GM23338 (cell line): Measurements from ENCODE around the gene PGS1. TPM values are rescaled to one million over a fixed set of nuclear protein-coding genes. Genes with fewer than 3 reads are reported as not detected.
A peak's percentile ranks its signal among the peaks of the same experiment; 100 is the strongest.

Experiments used
- ATAC-seq: fragments of 200-7000 bp; cut with Tn5 transposase; 3 replicates; pipeline ENCODE4 v1.9.1; 2020
- DNase-seq: peaks from one replicate; pipeline ENCODE4 v3.0.0-alpha.2; 2015; ENCODE audit warnings: low spot score
- H2AFZ ChIP-seq: fragments of 200-600 bp; sonication (generic); 2 replicates; pipeline ENCODE4 v1.8.0; 2016; ENCODE audit warnings: antibody characterized with exemption, mild to moderate bottlenecking, moderate library complexity
- H3F3A ChIP-seq: fragments of 200-600 bp; sonication (generic); replicated peaks from 2 replicates; pipeline ENCODE4 v1.8.0; 2017; ENCODE audit warnings: antibody characterized with exemption, mixed run types, low read depth
- H3K27ac ChIP-seq: fragments of 200-600 bp; sonication (generic); 2 replicates; pipeline ENCODE4 v1.6.1; 2016; ENCODE audit warnings: low read depth
- H3K27me3 ChIP-seq: fragments of 200-600 bp; sonication (generic); 2 replicates; pipeline ENCODE4 v1.8.0; 2016; ENCODE audit warnings: mild to moderate bottlenecking, mixed run types, moderate library complexity; ENCODE audit not compliant: insufficient read depth
- H3K36me3 ChIP-seq: fragments of 200-600 bp; sonication (generic); 2 replicates; pipeline ENCODE4 v1.8.0; 2016; ENCODE audit warnings: mild to moderate bottlenecking; ENCODE audit not compliant: insufficient read depth
- H3K4me1 ChIP-seq: fragments of 200-600 bp; sonication (generic); 2 replicates; pipeline ENCODE4 v1.8.0; 2016; ENCODE audit warnings: mild to moderate bottlenecking, moderate library complexity; ENCODE audit not compliant: insufficient read depth
- H3K4me2 ChIP-seq: fragments of 200-600 bp; sonication (generic); 2 replicates; pipeline ENCODE4 v1.7.1; 2017; ENCODE audit warnings: mixed run types
- H3K4me3 ChIP-seq: fragments of 200-600 bp; sonication (generic); 2 replicates; pipeline ENCODE4 v1.6.1; 2016; ENCODE audit warnings: mixed run types
- H3K79me2 ChIP-seq: fragments of 200-600 bp; sonication (generic); replicated peaks from 2 replicates; pipeline ENCODE4 v1.8.0; 2017; ENCODE audit warnings: mild to moderate bottlenecking; ENCODE audit not compliant: insufficient read depth
- H3K9me2 ChIP-seq: fragments of 200-600 bp; sonication (generic); 2 replicates; pipeline ENCODE4 v1.8.0; 2017; ENCODE audit not compliant: insufficient read depth
- H4K20me1 ChIP-seq: fragments of 200-600 bp; sonication (generic); replicated peaks from 2 replicates; pipeline ENCODE4 v1.8.0; 2017; ENCODE audit warnings: mild to moderate bottlenecking; ENCODE audit not compliant: insufficient read depth
- H3K27ac Mint-ChIP-seq: 2 replicates; pipeline ENCODE4 v1.8.0; 2020; ENCODE audit warnings: inconsistent platforms, mild to moderate bottlenecking, moderate library complexity, mixed read lengths
- H3K27me3 Mint-ChIP-seq: 3 replicates; pipeline ENCODE4 v1.8.0; 2022; ENCODE audit warnings: low read depth, mild to moderate bottlenecking, moderate library complexity, mixed read lengths, inconsistent platforms; ENCODE audit not compliant: insufficient read depth, poor library complexity
- H3K36me3 Mint-ChIP-seq: 3 replicates; pipeline ENCODE4 v1.8.0; 2021; ENCODE audit warnings: low read depth, mild to moderate bottlenecking, inconsistent platforms, moderate library complexity, mixed read lengths
- H3K4me1 Mint-ChIP-seq: 3 replicates; pipeline ENCODE4 v1.8.0; 2020; ENCODE audit warnings: mild to moderate bottlenecking, inconsistent platforms, mixed read lengths
- H3K4me3 Mint-ChIP-seq: 3 replicates; pipeline ENCODE4 v1.8.0; 2021; ENCODE audit warnings: moderate library complexity, mild to moderate bottlenecking, inconsistent platforms, mixed read lengths
- H3K9me3 Mint-ChIP-seq: 3 replicates; pipeline ENCODE4 v1.8.0; 2020; ENCODE audit warnings: moderate library complexity, mild to moderate bottlenecking, inconsistent platforms, mixed read lengths
- CREB1 ChIP-seq: fragments of 250-450 bp; sonication (Bioruptor Pico); IDR thresholded peaks from 2 replicates; pipeline ENCODE4 v1.5.0; 2020; ENCODE audit warnings: low read depth, mild to moderate bottlenecking, moderate library complexity
- EZH2 ChIP-seq: fragments of 200-600 bp; sonication (generic); IDR thresholded peaks from one replicate; pipeline ENCODE4 v1.8.0; 2017; ENCODE audit warnings: antibody characterized with exemption, mild to moderate bottlenecking, low read depth; ENCODE audit not compliant: unreplicated experiment
- EZH2phosphoT487 ChIP-seq: fragments of 200-600 bp; sonication (generic); IDR thresholded peaks from one replicate; pipeline ENCODE4 v1.8.1; 2018; ENCODE audit warnings: antibody characterized with exemption; ENCODE audit not compliant: unreplicated experiment
- JUNB ChIP-seq: IDR thresholded peaks from one replicate; pipeline ENCODE4 v1.6.1; 2016; ENCODE audit warnings: antibody characterized with exemption; ENCODE audit not compliant: unreplicated experiment
- NANOG ChIP-seq: IDR thresholded peaks from 2 replicates; pipeline ENCODE4 v1.6.1; 2016; ENCODE audit warnings: antibody characterized with exemption, borderline replicate concordance
- POLR2AphosphoS5 ChIP-seq: IDR thresholded peaks from 2 replicates; pipeline ENCODE4 v1.6.1; 2016; ENCODE audit warnings: antibody characterized with exemption, low read depth
- STAT1 ChIP-seq: IDR thresholded peaks from one replicate; pipeline ENCODE4 v1.6.1; 2016; ENCODE audit warnings: antibody characterized with exemption; ENCODE audit not compliant: unreplicated experiment
- ZNF114 ChIP-seq: fragments of 250-450 bp; sonication (Bioruptor Pico); IDR thresholded peaks from 2 replicates; pipeline ENCODE4 v1.5.0; 2020; ENCODE audit warnings: mild to moderate bottlenecking, moderate library complexity
- ZNF331 ChIP-seq: fragments of 250-450 bp; sonication (Bioruptor Pico); IDR thresholded peaks from 2 replicates; pipeline ENCODE4 v1.5.0; 2020; ENCODE audit warnings: low read depth, mild to moderate bottlenecking, moderate library complexity
- polyA plus RNA-seq: library from polyadenylated mRNA; unstranded; fragments of >200 nt; fragmentation: Nextera tagmentation; extraction: Ambion mirVana; gene quantifications from 2 replicates; pipeline ENCODE4 v1.2.1, GENCODE V29; 2016
- total RNA-seq: library from RNA; depleted of rRNA; stranded (reverse); fragments of >200 nt; shearing (Covaris generic); gene quantifications from 2 replicates; pipeline ENCODE4 v1.2.3, GENCODE V29; 2014
- TF ChIP-seq, protein P1 (sequence below), 2 experiments: fragments of 200-600 bp in 1 of 2; sonication (generic) in 1 of 2; conservative IDR thresholded peaks; 2 replicates each; pipeline versions ENCODE4 v1.5.1 to v1.6.1; 2016 to 2017; ENCODE audit warnings: antibody characterized with exemption in 2 of 2, low read depth in 2 of 2, mild to moderate bottlenecking in 2 of 2, moderate library complexity in 1 of 2

PGS1 gene
- total and polyA plus RNA-seq, 2 experiments from 2014 or later = 43.9 to 67.1 TPM

DNA sequence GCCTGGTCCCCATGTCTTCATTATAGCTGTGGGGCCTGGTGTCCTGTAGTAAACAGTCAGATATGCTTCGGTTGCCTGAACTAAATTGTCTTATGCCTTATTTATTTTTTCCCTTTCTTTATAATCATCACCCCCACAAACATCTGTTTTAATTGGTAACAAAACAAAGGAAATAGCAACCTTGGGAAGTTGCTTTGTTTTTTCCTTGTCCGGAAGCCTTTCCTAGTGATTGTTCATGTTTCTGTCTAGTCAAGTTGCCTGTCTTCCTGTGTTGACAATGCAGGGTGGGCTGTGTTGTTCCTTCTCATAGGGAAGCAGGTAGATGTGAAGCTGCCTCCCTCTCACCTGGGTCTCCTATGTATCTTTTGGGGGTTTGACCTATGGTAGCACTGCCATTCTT is 16.7 kb downstream of the PGS1 start:
- TF ChIP-seq STAT1 (no peak), NANOG (no peak), EZH2phosphoT487 (no peak), EZH2 (no peak)
- H3K4me3 Mint-ChIP-seq = no peak overlapping the region

DNA sequence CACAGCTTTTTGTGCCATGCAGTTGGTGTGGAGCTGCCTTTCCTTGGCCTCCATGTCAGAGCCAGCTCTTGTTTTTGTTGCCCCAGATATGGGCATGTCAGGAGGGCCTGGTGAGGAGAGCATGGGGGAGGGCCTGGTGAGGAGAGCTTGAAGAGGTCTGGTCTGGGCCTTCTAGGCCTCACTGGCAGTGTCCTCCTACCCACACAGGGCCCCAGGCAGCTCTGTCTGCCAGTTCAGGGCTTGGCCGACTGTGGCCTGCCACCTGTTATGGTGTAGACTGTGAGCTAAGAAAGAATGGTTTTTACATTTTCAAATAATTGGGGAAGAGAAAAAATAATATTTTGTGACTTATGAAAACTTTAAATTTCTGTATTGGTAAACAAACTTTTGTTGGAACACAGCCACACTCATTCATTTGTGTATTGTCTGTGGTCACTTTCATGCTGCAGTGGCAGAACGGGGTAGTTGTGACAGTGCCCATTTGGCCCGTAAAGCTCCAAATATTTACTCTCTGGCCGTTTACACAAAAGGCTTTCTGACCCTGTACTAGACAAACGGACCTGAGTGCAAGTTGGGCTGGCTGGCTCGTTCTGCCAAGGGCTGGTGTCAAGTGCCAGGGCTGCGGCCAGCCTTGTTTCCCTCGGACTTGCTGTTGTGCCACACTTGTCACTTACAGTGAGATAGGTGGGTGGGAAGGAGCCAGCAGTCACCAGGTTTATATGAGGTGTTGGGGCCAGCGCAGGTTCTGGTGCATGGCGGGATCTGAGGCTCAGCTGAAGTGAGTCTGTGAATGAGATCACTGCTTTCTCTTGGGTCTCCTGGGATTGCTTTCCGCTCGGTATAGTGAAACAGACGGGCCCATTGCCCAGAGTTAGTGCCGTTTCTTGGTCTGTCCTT is 18.2 kb downstream of the PGS1 start:
- Histone ChIP-seq H3K27me3 (no peaks in the 10 kb centered on the region), H3K4me1 (no peaks in the 10 kb centered on the region), H3F3A (0 out of 2 replicates have a peak, but pooled peaks cover 2% of the 10 kb centered on the region), H3K4me2 (no peak overlapping the region), H2AFZ (no peak overlapping the region), H4K20me1 (peaks cover 37% of the 10 kb centered on the region), H3K79me2 (peaks cover 56% of the 10 kb centered on the region), H3K9me2 (no peaks in the 10 kb centered on the region), H3K27ac (peak overlapping the region; percentile 76; the same call in 1 of the 2 replicates), H3K36me3 (peaks cover 27% of the 10 kb centered on the region; the same call in 1 of the 2 replicates), H3K4me3 (no peak overlapping the region)
- Mint-ChIP-seq H3K4me1 (peaks cover 7% of the 10 kb centered on the region; the same call in 2 of the 3 replicates), H3K27ac (peak overlapping the region; percentile 37; the same call in 1 of the 2 replicates), H3K9me3 (no peaks in the 10 kb centered on the region), H3K27me3 (peaks cover 5% of the 10 kb centered on the region), H3K36me3 (peaks cover 77% of the 10 kb centered on the region), H3K4me3 (no peak overlapping the region)
- DNase-seq (no peak), ATAC-seq (no peak)
- no peak for TF ChIP-seq ZNF331 (CRISPR knock-in tag)
- TF ChIP-seq JUNB = no peak

More for the DNA sequence above, 16.7 kb downstream of the PGS1 start:
- Mint-ChIP-seq H3K27me3 (peaks cover 11% of the 10 kb centered on the region), H3K9me3 (no peaks in the 10 kb centered on the region), H3K27ac (peak overlapping the region; percentile 62; the same call in 1 of the 2 replicates), H3K36me3 (peaks cover 66% of the 10 kb centered on the region), H3K4me1 (peaks cover 14% of the 10 kb centered on the region)
- Histone ChIP-seq H3K4me2 (no peak overlapping the region), H3K4me3 (no peak overlapping the region), H3K4me1 (no peaks in the 10 kb centered on the region), H2AFZ (no peak overlapping the region), H4K20me1 (peaks cover 47% of the 10 kb centered on the region), H3K9me2 (no peaks in the 10 kb centered on the region), H3K79me2 (peaks cover 72% of the 10 kb centered on the region), H3K27ac (no peak overlapping the region), H3K36me3 (peaks cover 27% of the 10 kb centered on the region; the same call in 1 of the 2 replicates), H3K27me3 (no peaks in the 10 kb centered on the region), H3F3A (no peaks in the 10 kb centered on the region)
- no peak for DNase-seq
- ATAC-seq = no peak

DNA sequence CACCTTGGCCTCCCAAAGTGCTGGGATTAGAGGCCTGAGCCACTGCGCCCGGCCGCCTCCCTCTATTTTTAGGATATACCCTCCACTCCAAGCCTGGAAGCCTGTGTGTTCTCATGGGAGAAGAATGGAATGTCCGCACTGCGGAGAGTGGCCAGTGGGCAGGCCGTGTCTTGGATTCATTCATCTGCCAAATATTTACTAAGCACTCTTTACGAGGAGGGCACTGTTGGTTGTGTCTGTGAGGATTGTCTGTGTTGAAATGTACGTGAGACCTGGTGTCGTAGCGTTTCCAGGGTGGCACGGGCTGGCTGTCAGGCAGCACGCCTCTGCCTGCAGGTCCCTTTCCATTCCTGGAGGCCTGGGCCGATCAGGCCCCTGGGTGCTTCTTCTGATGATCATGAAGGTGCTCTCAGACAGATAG is 19.2 kb downstream of the PGS1 start:
- H3K27me3 ChIP-seq = no peaks in the 10 kb centered on the region
- H3K36me3 ChIP-seq = peaks cover 24% of the 10 kb centered on the region; the same call in 1 of the 2 replicates
- peaks cover 46% of the 10 kb centered on the region for H3K79me2 ChIP-seq
- H2AFZ ChIP-seq = no peak overlapping the region
- H3K4me1 Mint-ChIP-seq = no peaks in the 10 kb centered on the region; the same call in 2 of the 3 replicates
- peaks cover 80% of the 10 kb centered on the region for H3K36me3 Mint-ChIP-seq
- DNase-seq = no peak
- H3K4me3 Mint-ChIP-seq = no peak overlapping the region
- no peaks in the 10 kb centered on the region for H3K9me2 ChIP-seq
- H3K27ac ChIP-seq = no peak overlapping the region
- H3K9me3 Mint-ChIP-seq = no peaks in the 10 kb centered on the region
- H3K27ac Mint-ChIP-seq = no peak overlapping the region
- H4K20me1 ChIP-seq = peaks cover 35% of the 10 kb centered on the region
- H3K4me1 ChIP-seq = no peaks in the 10 kb centered on the region
- 0 out of 2 replicates have a peak, but pooled peaks cover 2% of the 10 kb centered on the region for H3F3A ChIP-seq
- H3K4me3 ChIP-seq = no peak overlapping the region
- peaks cover 5% of the 10 kb centered on the region for H3K27me3 Mint-ChIP-seq
- ATAC-seq = no peak
- no peak overlapping the region for H3K4me2 ChIP-seq
- TF ChIP-seq STAT1 = no peak
- TF ChIP-seq, protein P1, sequence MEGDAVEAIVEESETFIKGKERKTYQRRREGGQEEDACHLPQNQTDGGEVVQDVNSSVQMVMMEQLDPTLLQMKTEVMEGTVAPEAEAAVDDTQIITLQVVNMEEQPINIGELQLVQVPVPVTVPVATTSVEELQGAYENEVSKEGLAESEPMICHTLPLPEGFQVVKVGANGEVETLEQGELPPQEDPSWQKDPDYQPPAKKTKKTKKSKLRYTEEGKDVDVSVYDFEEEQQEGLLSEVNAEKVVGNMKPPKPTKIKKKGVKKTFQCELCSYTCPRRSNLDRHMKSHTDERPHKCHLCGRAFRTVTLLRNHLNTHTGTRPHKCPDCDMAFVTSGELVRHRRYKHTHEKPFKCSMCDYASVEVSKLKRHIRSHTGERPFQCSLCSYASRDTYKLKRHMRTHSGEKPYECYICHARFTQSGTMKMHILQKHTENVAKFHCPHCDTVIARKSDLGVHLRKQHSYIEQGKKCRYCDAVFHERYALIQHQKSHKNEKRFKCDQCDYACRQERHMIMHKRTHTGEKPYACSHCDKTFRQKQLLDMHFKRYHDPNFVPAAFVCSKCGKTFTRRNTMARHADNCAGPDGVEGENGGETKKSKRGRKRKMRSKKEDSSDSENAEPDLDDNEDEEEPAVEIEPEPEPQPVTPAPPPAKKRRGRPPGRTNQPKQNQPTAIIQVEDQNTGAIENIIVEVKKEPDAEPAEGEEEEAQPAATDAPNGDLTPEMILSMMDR (conservative IDR thresholded peaks at IDR 0.05; ENCODE audit: low read depth in 2 of 2) = no peak
- TF ChIP-seq CREB1 (CRISPR knock-in tag) = no peak
- no peak for TF ChIP-seq EZH2phosphoT487
- TF ChIP-seq EZH2 = no peak
- no peak for TF ChIP-seq ZNF331 (CRISPR knock-in tag)
- no peak for TF ChIP-seq POLR2AphosphoS5
- no peak for TF ChIP-seq ZNF114 (CRISPR knock-in tag)
- no peak for TF ChIP-seq JUNB
